ACC112 (cell line): Measurements from ENCODE around the gene ZNF107.
"Not testable (repeated sequence)": the region's sequence is repeated elsewhere in the genome, so short reads cannot be mapped to it uniquely, and the experiment has no call there.

Experiments used
- H2AFZ ChIP-seq: fragments of 200-600 bp; sonication (generic); one replicate; pipeline ENCODE4 v1.6.0; 2017; ENCODE audit warnings: antibody characterized with exemption, low read length; ENCODE audit not compliant: unreplicated experiment
- H3K27ac ChIP-seq: fragments of 200-600 bp; sonication (generic); 2 replicates; pipeline ENCODE4 v1.5.1; 2014; ENCODE audit warnings: low read depth, mild to moderate bottlenecking, antibody characterized with exemption, low read length, moderate library complexity
- H3K27me3 ChIP-seq: fragments of 200-600 bp; sonication (generic); 2 replicates; pipeline ENCODE4 v1.6.1; 2014; ENCODE audit warnings: mild to moderate bottlenecking, antibody characterized with exemption, low read length, moderate library complexity, mixed read lengths; ENCODE audit not compliant: insufficient read depth
- H3K36me3 ChIP-seq: fragments of 200-600 bp; sonication (generic); 2 replicates; pipeline ENCODE4 v1.6.1; 2016; ENCODE audit warnings: mild to moderate bottlenecking, antibody characterized with exemption, low read length, moderate library complexity, mixed read lengths; ENCODE audit not compliant: insufficient read depth
- H3K4me1 ChIP-seq: fragments of 200-600 bp; sonication (generic); one replicate; pipeline ENCODE4 v1.6.1; 2016; ENCODE audit warnings: low read length, mixed read lengths; ENCODE audit not compliant: insufficient read depth, unreplicated experiment, control insufficient read depth
- H3K4me3 ChIP-seq: fragments of 200-600 bp; sonication (generic); 2 replicates; pipeline ENCODE4 v1.5.1; 2014; ENCODE audit warnings: mild to moderate bottlenecking, low read depth, low read length
- H3K79me2 ChIP-seq: fragments of 200-600 bp; sonication (generic); one replicate; pipeline ENCODE4 v1.6.0; 2016; ENCODE audit warnings: low read length; ENCODE audit not compliant: control insufficient read depth, unreplicated experiment, insufficient read depth

Gene ZNF107

GRCh38 chr7:64685091-64685490, 19.2 kb downstream of the ZNF107 start:
- Histone ChIP-seq H3K4me1 (no peaks in the 10 kb centered on the region), H3K79me2 (peaks cover 72% of the 10 kb centered on the region), H3K4me3 (no peak overlapping the region), H3K27ac (no peak overlapping the region), H3K36me3 (peaks cover 73% of the 10 kb centered on the region), H2AFZ (no peak overlapping the region), H3K27me3 (no peaks in the 10 kb centered on the region)

- Histone ChIP-seq H3K4me1 (no peaks in the 10 kb centered on the region), H3K79me2 (peaks cover 66% of the 10 kb centered on the region), H3K36me3 (peaks cover 66% of the 10 kb centered on the region), H3K27ac (no peak overlapping the region), H3K27me3 (no peaks in the 10 kb centered on the region), H2AFZ (no peak overlapping the region), H3K4me3 (no peak overlapping the region)
These were observed 19.8 kb downstream of the ZNF107 start for GRCh38 chr7:64685741-64686140.

DNA sequence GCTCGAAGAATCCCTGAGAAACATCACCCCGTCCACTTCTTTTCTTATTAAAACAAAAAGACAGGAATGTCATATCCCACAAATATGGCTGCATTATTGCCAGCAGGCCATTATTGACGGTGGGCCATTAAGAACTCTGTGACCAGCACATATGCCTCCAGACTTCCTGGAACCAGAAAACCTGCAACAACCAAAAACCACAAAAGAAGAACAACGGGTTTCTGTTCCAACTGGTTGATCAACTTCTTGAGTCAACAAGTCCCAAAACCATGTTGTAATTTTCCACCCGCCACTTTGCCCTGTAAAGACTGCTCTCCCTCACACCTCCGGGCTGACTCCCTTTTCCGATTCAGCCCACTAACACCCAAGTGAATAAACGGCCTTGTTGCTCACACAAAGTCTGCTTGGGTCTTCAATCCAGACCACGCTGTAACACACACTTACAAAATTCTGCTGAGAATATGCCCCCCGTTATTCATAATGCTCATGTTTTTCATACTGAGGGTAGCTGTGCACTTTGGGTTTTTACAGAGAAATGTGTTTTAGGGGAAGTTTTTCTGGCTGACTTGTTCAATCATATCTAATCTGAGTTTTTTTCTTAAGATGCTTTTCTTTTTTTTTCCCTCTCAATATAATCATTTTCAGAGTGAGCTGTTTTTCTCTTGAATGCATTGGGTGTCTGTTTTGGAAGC, 20.7 kb downstream of the ZNF107 start:
- Histone ChIP-seq H3K4me3 (no peak overlapping the region), H3K36me3 (peaks cover 62% of the 10 kb centered on the region), H3K27ac (no peak overlapping the region), H2AFZ (no peak overlapping the region), H3K79me2 (peaks cover 60% of the 10 kb centered on the region), H3K4me1 (no peaks in the 10 kb centered on the region), H3K27me3 (no peaks in the 10 kb centered on the region)

DNA sequence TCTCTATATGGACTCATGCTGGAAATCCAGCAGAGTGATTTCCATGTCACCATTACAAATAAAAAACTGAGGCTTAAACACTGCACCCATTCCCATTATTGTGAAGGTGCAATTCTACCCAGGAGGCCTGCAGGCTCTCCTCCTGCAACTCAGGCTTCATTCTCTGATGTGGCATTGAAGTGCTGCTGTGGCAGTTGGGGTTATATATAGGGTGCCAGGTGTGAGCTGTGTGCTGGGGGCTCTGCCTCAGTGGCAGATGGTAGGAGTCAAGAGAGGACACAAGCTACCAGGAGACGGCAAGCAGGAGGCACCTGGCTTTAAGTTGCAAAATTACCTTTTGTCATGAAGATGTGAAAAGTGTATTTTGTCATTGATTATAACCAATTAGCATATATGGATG, 21.3 kb downstream of the ZNF107 start:
- no peak overlapping the region for H3K27ac ChIP-seq
- H3K79me2 ChIP-seq: peaks cover 56% of the 10 kb centered on the region
- H3K36me3 ChIP-seq: peaks cover 62% of the 10 kb centered on the region
- H3K4me1 ChIP-seq: no peaks in the 10 kb centered on the region
- H2AFZ ChIP-seq: no peak overlapping the region
- H3K4me3 ChIP-seq: no peak overlapping the region
- no peaks in the 10 kb centered on the region for H3K27me3 ChIP-seq

DNA sequence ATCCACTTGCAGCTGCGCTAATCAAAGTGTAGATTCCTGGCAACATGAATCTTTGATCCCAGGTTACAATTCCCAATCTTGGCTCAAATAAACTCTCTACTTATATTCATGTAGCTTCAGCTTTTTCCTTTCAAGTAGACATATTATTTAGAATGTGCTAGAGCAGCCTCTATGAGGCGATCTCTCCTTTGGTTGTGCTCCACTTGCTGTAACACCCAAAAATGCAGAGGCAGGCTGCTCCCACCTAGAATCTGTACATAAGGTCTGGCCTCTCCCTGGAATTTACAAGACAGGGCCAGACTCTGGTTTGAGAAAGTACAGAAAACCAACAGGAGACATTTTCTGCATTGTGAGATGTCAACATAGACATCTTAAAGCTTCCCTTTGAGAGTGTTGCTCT, 23.1 kb downstream of the ZNF107 start:
- H3K27me3 ChIP-seq: no peaks in the 10 kb centered on the region
- no peak overlapping the region for H2AFZ ChIP-seq
- H3K4me3 ChIP-seq: no peak overlapping the region
- peaks cover 48% of the 10 kb centered on the region for H3K79me2 ChIP-seq
- peaks cover 52% of the 10 kb centered on the region for H3K36me3 ChIP-seq
- no peaks in the 10 kb centered on the region for H3K4me1 ChIP-seq
- no peak overlapping the region for H3K27ac ChIP-seq

DNA sequence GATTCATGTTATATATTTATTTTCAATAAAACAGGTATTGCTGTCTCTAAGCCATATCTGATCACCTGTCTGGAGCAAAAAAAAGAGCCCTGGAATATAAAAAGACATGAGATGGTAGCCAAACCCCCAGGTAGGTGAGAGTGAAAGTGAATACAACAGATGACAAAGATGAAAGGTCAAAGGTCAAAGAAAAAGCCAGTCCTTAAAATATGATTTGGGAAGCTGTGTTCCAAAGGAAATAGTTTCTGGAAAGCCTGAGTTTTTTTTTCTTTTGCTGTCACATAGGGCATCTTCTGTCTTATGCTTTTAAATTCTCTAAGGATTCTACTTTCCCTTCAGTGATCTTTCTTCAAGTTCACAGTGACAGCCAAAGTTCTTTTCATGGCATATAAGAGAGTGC, 25.9 kb downstream of the ZNF107 start:
- no peaks in the 10 kb centered on the region for H3K4me1 ChIP-seq
- peaks cover 29% of the 10 kb centered on the region for H3K79me2 ChIP-seq
- H3K36me3 ChIP-seq: peaks cover 44% of the 10 kb centered on the region
- H3K4me3 ChIP-seq: no peak overlapping the region
- H2AFZ ChIP-seq: no peak overlapping the region
- H3K27ac ChIP-seq: no peak overlapping the region
- no peaks in the 10 kb centered on the region for H3K27me3 ChIP-seq

DNA sequence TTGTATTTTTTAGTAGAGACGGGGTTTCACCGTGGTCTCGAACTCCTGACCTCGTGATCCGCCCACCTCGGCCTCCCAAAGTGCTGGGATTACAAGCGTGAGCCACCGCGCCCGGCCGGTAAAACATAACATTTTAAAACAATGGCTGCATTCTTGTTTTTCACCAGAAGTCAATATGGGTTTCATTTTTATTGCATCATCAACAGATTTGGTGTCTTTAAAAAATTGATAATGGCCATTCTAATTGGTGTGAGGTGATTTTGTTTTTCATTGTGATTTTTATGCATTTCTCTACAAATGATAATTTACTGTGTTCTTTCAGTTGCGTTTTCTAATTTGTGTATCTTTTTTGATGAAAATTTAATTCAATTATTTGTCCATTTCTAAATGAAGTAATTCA, 31.9 kb downstream of the ZNF107 start:
- not testable (repeated sequence) for H3K27ac ChIP-seq, H3K27me3 ChIP-seq, H2AFZ ChIP-seq, H3K79me2 ChIP-seq, H3K4me3 ChIP-seq, H3K4me1 ChIP-seq
- H3K36me3 ChIP-seq: peaks cover 61% of the 10 kb centered on the region

DNA sequence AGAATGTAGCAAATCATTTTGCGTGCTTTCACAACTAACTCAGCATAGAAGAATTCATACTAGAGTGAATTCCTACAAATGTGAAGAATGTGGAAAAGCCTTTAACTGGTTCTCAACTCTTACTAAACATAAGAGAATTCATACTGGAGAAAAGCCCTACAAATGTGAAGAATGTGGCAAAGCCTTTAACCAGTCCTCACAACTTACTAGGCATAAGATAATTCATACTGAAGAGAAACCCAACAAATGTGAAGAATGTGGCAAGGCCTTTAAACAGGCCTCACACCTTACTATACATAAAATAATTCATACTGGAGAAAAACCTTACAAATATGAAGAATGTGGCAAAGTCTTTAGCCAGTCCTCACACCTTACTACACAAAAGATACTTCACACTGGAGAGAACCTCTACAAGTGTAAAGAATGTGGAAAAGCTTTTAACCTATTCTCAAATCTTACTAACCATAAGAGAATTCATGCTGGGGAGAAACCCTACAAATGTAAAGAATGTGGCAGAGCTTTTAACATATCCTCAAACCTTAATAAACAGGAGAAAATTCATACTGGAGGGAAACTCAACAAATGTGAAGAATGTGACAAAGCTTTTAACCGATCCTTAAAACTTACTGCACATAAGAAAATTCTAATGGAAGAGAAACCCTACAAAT, 40.8 kb downstream of the ZNF107 start:
- H3K36me3 ChIP-seq: peaks cover 40% of the 10 kb centered on the region

GRCh38 chr7:64717896-64718295, 52.0 kb downstream of the ZNF107 start:
- H3K27ac ChIP-seq, H2AFZ ChIP-seq, H3K36me3 ChIP-seq, H3K79me2 ChIP-seq, H3K4me3 ChIP-seq, H3K27me3 ChIP-seq, H3K4me1 ChIP-seq: not testable (repeated sequence)

More for the DNA sequence above, 40.8 kb downstream of the ZNF107 start:
- Histone ChIP-seq H3K4me3 (no peak overlapping the region), H3K27me3 (no peaks in the 10 kb centered on the region), H2AFZ (no peak overlapping the region), H3K4me1 (no peaks in the 10 kb centered on the region), H3K27ac (no peak overlapping the region), H3K79me2 (no peaks in the 10 kb centered on the region)

GRCh38 chr7:64729089-64729848, 63.3 kb downstream of the ZNF107 start:
- no peaks in the 10 kb centered on the region; the same call in 1 of the 2 replicates for H3K27me3 ChIP-seq
- H3K4me1 ChIP-seq: no peaks in the 10 kb centered on the region
- H3K4me3 ChIP-seq: no peak overlapping the region
- H3K79me2 ChIP-seq: no peaks in the 10 kb centered on the region
- no peaks in the 10 kb centered on the region for H3K36me3 ChIP-seq
- H2AFZ ChIP-seq: no peak overlapping the region
- no peak overlapping the region for H3K27ac ChIP-seq
